Omental fat pad (tissue), 4 donors: Measurements from ENCODE around the gene SEMA6A. TPM values are rescaled to one million over a fixed set of nuclear protein-coding genes. Genes with fewer than 3 reads are reported as not detected.

ENCODE experiments used
- ATAC-seq: fragments of 150-250 bp; one replicate; pipeline ENCODE4 v1.9.1; 2016; ENCODE audit warnings: mild to moderate bottlenecking, moderate library complexity; ENCODE audit not compliant: low FRiP score
- DNase-seq: peaks from one replicate; pipeline ENCODE4 v3.0.0-alpha.2; 2019; ENCODE audit warnings: low spot score
- total RNA-seq, 4 donors: library from RNA; depleted of rRNA; stranded (reverse); fragments of >200 nt; gene quantifications; one replicate each; pipeline ENCODE4 v1.1.0, GENCODE V29; 2016
- TF ChIP-seq, protein P1 (sequence below), 3 donors: fragments of 450-650 bp; IDR thresholded peaks; one replicate each; pipeline ENCODE4 v1.5.1; 2016 to 2017; ENCODE audit warnings: antibody characterized with exemption in 3 of 3, mild to moderate bottlenecking in 3 of 3, moderate library complexity in 2 of 3

The SEMA6A gene
- total RNA-seq, 4 donors from 2014 or later, result 21.3 to 70.3 (median 40.9) TPM

DNA sequence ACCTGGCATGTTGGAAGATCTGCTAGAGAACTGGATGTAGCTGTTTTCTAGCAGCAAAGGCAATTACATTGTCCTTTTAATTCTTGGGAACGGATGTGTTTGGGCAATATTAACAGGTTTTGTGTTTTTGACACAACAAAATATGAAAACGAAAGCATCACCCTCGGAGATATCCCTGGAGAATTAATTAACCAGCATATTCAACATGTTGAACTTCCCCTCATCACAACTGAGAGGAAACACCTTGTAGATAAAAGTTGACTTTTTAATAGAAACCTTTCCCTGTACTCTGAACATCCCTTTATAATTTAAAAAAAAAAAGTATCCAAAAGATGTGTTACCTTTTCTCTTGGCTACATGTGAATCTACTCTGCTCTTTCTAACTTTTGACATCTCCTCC is 13.0 kb downstream of the SEMA6A start:
- ATAC-seq (no peak), DNase-seq (no peak)
- TF ChIP-seq, protein P1, sequence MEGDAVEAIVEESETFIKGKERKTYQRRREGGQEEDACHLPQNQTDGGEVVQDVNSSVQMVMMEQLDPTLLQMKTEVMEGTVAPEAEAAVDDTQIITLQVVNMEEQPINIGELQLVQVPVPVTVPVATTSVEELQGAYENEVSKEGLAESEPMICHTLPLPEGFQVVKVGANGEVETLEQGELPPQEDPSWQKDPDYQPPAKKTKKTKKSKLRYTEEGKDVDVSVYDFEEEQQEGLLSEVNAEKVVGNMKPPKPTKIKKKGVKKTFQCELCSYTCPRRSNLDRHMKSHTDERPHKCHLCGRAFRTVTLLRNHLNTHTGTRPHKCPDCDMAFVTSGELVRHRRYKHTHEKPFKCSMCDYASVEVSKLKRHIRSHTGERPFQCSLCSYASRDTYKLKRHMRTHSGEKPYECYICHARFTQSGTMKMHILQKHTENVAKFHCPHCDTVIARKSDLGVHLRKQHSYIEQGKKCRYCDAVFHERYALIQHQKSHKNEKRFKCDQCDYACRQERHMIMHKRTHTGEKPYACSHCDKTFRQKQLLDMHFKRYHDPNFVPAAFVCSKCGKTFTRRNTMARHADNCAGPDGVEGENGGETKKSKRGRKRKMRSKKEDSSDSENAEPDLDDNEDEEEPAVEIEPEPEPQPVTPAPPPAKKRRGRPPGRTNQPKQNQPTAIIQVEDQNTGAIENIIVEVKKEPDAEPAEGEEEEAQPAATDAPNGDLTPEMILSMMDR (IDR thresholded peaks at IDR 0.05), result no peak

DNA sequence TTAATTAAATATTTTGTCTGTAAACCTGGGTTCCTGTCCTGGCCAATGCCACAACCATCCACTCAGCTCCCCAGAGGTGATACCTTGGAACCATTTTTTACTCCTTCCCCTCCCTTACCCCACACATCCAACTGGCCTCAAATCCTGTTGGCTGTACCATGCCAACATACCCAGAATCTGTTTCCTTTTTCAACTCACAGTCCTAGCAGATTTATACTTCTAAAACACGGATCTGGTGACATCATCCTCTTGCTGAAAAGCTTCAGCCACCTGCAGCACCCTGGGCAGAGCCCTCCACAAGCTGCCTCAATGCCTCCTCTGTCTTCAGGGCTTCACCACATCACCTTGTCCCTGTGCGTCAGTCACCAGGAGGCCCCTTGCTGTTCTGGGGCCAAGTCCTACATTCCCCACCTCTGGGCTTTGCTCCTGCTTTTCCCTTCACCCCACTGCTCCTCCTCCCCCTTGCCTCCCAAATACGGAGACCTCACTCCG is 14.9 kb downstream of the SEMA6A start:
- TF ChIP-seq, protein P1 (IDR thresholded peaks at IDR 0.05), result no peak
- no peak for ATAC-seq
- DNase-seq, result no peak

DNA sequence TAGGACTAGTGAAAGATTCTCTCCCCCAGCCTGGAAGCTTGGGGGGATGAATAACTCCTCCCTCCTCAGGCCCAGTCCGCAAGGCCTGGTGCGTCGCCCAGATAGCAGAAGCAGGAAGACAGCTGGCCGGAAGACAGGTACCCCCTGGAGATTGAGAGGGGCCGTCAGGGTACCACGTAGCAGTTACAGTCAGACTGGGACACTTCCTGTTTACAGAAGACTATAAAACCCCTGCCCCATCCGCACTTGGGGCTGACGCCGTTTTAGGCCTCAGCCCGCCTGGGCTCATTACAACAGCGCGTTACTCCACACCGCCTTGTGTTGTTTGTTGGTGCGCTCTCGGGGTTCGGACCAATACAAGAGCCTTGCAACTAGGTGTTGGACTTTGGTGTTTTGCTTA is 15.4 kb downstream of the SEMA6A start:
- ATAC-seq, result no peak

GRCh38 chr5:116557669-116558271 is 16.9 kb downstream of the SEMA6A start:
- DNase-seq (no peak), ATAC-seq (no peak)
- TF ChIP-seq, protein P1 (IDR thresholded peaks at IDR 0.05), result no peak

More for the DNA sequence above, 15.4 kb downstream of the SEMA6A start:
- TF ChIP-seq, protein P1 (IDR thresholded peaks at IDR 0.05), result no peak
- DNase-seq, result no peak

DNA sequence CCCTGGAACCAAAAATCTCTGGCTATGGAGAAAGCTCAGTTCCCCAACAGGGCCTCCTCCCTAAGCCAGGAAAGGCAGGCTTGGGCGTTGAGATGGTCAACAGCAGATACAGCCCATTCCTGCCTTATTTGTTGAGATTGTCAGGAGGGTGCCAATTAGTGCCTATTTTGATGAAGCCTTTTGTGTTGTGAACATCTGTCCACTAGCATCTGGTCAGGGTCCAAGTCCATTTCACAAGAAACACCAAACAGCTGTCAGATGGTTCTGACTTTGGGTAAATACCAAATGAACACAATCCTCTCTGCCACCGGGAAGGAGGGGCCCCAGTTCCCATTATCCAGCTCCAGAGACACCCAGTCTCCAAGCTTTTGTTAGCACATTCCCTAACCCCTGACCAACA is 19.9 kb downstream of the SEMA6A start:
- ATAC-seq, result no peak
- no peak for DNase-seq
- TF ChIP-seq, protein P1 (IDR thresholded peaks at IDR 0.05), result no peak

- ATAC-seq, result no peak
- DNase-seq, result no peak
- TF ChIP-seq, protein P1 (IDR thresholded peaks at IDR 0.05), result no peak
Measured at GRCh38 chr5:116553366-116553765, 21.3 kb downstream of the SEMA6A start.

DNA sequence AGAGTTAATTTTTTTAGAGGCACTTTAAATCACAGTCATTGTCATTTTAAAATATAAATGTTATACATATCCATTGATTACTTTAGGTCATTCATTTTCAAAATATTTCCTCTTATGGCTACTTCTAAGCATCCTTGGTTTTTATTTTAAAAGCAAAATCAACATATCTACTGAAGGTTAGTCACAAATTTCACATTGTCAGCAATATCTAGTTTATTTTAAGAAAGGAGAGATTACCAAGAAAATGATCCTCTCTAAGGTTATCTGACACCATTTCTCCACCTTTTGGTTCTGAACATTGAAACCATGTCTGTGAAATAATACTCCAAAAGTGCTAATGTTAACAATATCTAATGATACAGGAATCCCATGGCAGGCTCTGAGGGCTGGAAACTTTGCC is 24.5 kb downstream of the SEMA6A start:
- TF ChIP-seq, protein P1 (IDR thresholded peaks at IDR 0.05), result no peak
- no peak for DNase-seq
- ATAC-seq, result no peak
